ENCODE results near the gene MAN1C1. TPM values are rescaled to one million over a fixed set of nuclear protein-coding genes. Genes with fewer than 3 reads are reported as not detected.
A peak's percentile ranks its signal among the peaks of the same experiment; 100 is the strongest.

The MAN1C1 gene
- total RNA-seq, 2 donors from 2014 or later, result 2.2 to 4.3 TPM

GRCh38 chr1:25795946-25796810 lies 179.6 kb downstream of the MAN1C1 start:
- Histone ChIP-seq H3K9me3 (ENCODE audit: control insufficient read depth, low read length) (no peaks in the 10 kb centered on the region), H3K4me3 (ENCODE audit: low read length) (no peak overlapping the region), H3K27ac (ENCODE audit: low read depth, low read length) (no peak overlapping the region), H3K9ac (ENCODE audit: extremely low read depth, low read length, poor library complexity, severe bottlenecking) (no peak overlapping the region), H3K27me3 (ENCODE audit: control insufficient read depth, insufficient read depth, low read length, poor library complexity, severe bottlenecking) (no peaks in the 10 kb centered on the region), H3K4me1 (ENCODE audit: control insufficient read depth, insufficient read depth, low read length) (peaks cover 6% of the 10 kb centered on the region), H3K36me3 (ENCODE audit: control insufficient read depth, insufficient read depth, low read length) (no peaks in the 10 kb centered on the region)
- DNase-seq, result no peak
- no peak for TF ChIP-seq CTCF (conservative IDR thresholded peaks at IDR 0.05)
- no peak overlapping the region for H3K4me3 Mint-ChIP-seq
- no peaks in the 10 kb centered on the region for H3K9me3 Mint-ChIP-seq
- 86 to 89% methylated on average over 20 to 22 of the region's 22 CpGs for WGBS, 2 experiments (ENCODE audit: insufficient coverage in 1 of 2, insufficient read length in 1 of 2)
- peaks cover 20% of the 10 kb centered on the region for H3K4me1 Mint-ChIP-seq
- H3K27me3 Mint-ChIP-seq (ENCODE audit: insufficient read depth), result no peaks in the 10 kb centered on the region
- no peaks in the 10 kb centered on the region for H3K36me3 Mint-ChIP-seq (ENCODE audit: low read depth)
- H3K27ac Mint-ChIP-seq, result peak overlapping the region; percentile 14

GRCh38 chr1:25796811-25797458 lies 180.3 kb downstream of the MAN1C1 start:
- no peak overlapping the region for H3K4me3 Mint-ChIP-seq
- Histone ChIP-seq H3K27ac (ENCODE audit: low read depth, low read length) (no peak overlapping the region), H3K4me3 (ENCODE audit: low read length) (no peak overlapping the region), H3K4me1 (ENCODE audit: control insufficient read depth, insufficient read depth, low read length) (peaks cover 6% of the 10 kb centered on the region), H3K27me3 (ENCODE audit: control insufficient read depth, insufficient read depth, low read length, poor library complexity, severe bottlenecking) (no peaks in the 10 kb centered on the region), H3K9ac (ENCODE audit: extremely low read depth, low read length, poor library complexity, severe bottlenecking) (no peak overlapping the region), H3K9me3 (ENCODE audit: control insufficient read depth, low read length) (no peaks in the 10 kb centered on the region), H3K36me3 (ENCODE audit: control insufficient read depth, insufficient read depth, low read length) (no peaks in the 10 kb centered on the region)
- H3K4me1 Mint-ChIP-seq, result peaks cover 20% of the 10 kb centered on the region
- 14 to 26% methylated on average over 8 to 10 of the region's 19 CpGs for WGBS, 2 experiments (ENCODE audit: insufficient coverage in 1 of 2, insufficient read length in 1 of 2)
- no peaks in the 10 kb centered on the region for H3K36me3 Mint-ChIP-seq (ENCODE audit: low read depth)
- DNase-seq, result peak; percentile 97
- no peaks in the 10 kb centered on the region for H3K27me3 Mint-ChIP-seq (ENCODE audit: insufficient read depth)
- TF ChIP-seq CTCF (conservative IDR thresholded peaks at IDR 0.05), result peak; percentile 89
- peak overlapping the region; percentile 14 for H3K27ac Mint-ChIP-seq
- no peaks in the 10 kb centered on the region for H3K9me3 Mint-ChIP-seq

GRCh38 chr1:25797939-25798338 lies 181.3 kb downstream of the MAN1C1 start:
- H3K36me3 ChIP-seq (ENCODE audit: control insufficient read depth, insufficient read depth, low read length), result no peaks in the 10 kb centered on the region
- no peak overlapping the region for H3K27ac ChIP-seq (ENCODE audit: low read depth, low read length)
- DNase-seq, result peak; percentile 91
- 81 to 93% methylated on average over 6 to 8 of the region's 8 CpGs for WGBS, 2 experiments (ENCODE audit: insufficient coverage in 1 of 2, insufficient read length in 1 of 2)
- H3K4me1 ChIP-seq (ENCODE audit: control insufficient read depth, insufficient read depth, low read length), result peaks cover 6% of the 10 kb centered on the region
- no peak overlapping the region for H3K4me3 Mint-ChIP-seq
- no peaks in the 10 kb centered on the region for H3K9me3 ChIP-seq (ENCODE audit: control insufficient read depth, low read length)
- no peaks in the 10 kb centered on the region for H3K9me3 Mint-ChIP-seq
- no peaks in the 10 kb centered on the region for H3K36me3 Mint-ChIP-seq (ENCODE audit: low read depth)
- H3K27me3 Mint-ChIP-seq (ENCODE audit: insufficient read depth), result no peaks in the 10 kb centered on the region
- TF ChIP-seq CTCF (conservative IDR thresholded peaks at IDR 0.05), result peak; percentile 88
- peaks cover 25% of the 10 kb centered on the region for H3K4me1 Mint-ChIP-seq
- H3K27ac Mint-ChIP-seq, result no peak overlapping the region
- no peak overlapping the region for H3K4me3 ChIP-seq (ENCODE audit: low read length)
- H3K9ac ChIP-seq (ENCODE audit: extremely low read depth, low read length, poor library complexity, severe bottlenecking), result no peak overlapping the region
- no peaks in the 10 kb centered on the region for H3K27me3 ChIP-seq (ENCODE audit: control insufficient read depth, insufficient read depth, low read length, poor library complexity, severe bottlenecking)
